IMR-90 (cell line): ENCODE measurements around the gene TSPEAR. TPM values are rescaled to one million over a fixed set of nuclear protein-coding genes. Genes with fewer than 3 reads are reported as not detected.

Source experiments
- ATAC-seq: fragments of 200-7000 bp; cut with Tn5 transposase; 2 replicates; pipeline ENCODE4 v1.9.1; 2020; ENCODE audit warnings: low read depth, mild to moderate bottlenecking, moderate library complexity
- BruUV-seq: library from RNA; stranded (reverse); fragments of 400-500 nt; replicated peaks from 2 replicates; lab custom pipeline; 2021; lab: Mats Ljungman, UMichigan
- CTCF ChIA-PET: fragments of 300-600 bp; formaldehyde crosslinking; extraction: SDS; loops from one replicate; lab custom pipeline; 2021; ENCODE audit warnings: antibody characterized with exemption; lab: Yijun Ruan, JAX
- POLR2A ChIA-PET: fragments of 300-600 bp; sonication (Branson Sonifier 250); formaldehyde crosslinking; loops from one replicate; lab custom pipeline; 2022; ENCODE audit warnings: antibody characterized with exemption; ENCODE audit not compliant: unreplicated experiment; lab: Charles Lee
- DNase-seq: peaks from one replicate; pipeline ENCODE4 v3.0.0; 2013
- H2AFZ ChIP-seq: replicated peaks from 2 replicates; pipeline ENCODE3; 2013; ENCODE audit warnings: low read length, mild to moderate bottlenecking; ENCODE audit not compliant: poor library complexity
- H2AK5ac ChIP-seq: 2 replicates; pipeline ENCODE4 v1.6.1; 2013; ENCODE audit warnings: low read depth, low read length, inconsistent platforms
- H2AK9ac ChIP-seq: replicated peaks from 2 replicates; pipeline ENCODE3; 2013; ENCODE audit warnings: mild to moderate bottlenecking, low read depth, low read length, moderate library complexity; ENCODE audit not compliant: poor library complexity
- H2BK120ac ChIP-seq: 2 replicates; pipeline ENCODE4 v1.6.1; 2013; ENCODE audit warnings: low read depth, low read length, inconsistent platforms
- H2BK15ac ChIP-seq: 3 replicates; pipeline ENCODE4 v1.6.1; 2013; ENCODE audit warnings: low read depth, low read length, inconsistent platforms
- H2BK20ac ChIP-seq: 2 replicates; pipeline ENCODE4 v1.6.1; 2013; ENCODE audit warnings: low read depth, mild to moderate bottlenecking, inconsistent platforms, low read length, moderate library complexity
- H2BK5ac ChIP-seq: 2 replicates; pipeline ENCODE4 v1.6.1; 2013; ENCODE audit warnings: mild to moderate bottlenecking, low read depth, low read length, inconsistent platforms; ENCODE audit not compliant: poor library complexity, severe bottlenecking
- H3K14ac ChIP-seq: replicated peaks from 2 replicates; pipeline ENCODE4 v1.6.1; 2013; ENCODE audit warnings: low read depth, low read length, inconsistent platforms
- H3K18ac ChIP-seq: 2 replicates; pipeline ENCODE4 v1.6.1; 2013; ENCODE audit warnings: low read depth, low read length, control low read depth
- H3K23ac ChIP-seq: 2 replicates; pipeline ENCODE4 v1.6.1; 2013; ENCODE audit warnings: low read depth, low read length, inconsistent platforms
- H3K27ac ChIP-seq: 2 replicates; pipeline ENCODE4 v1.5.1; 2013; ENCODE audit warnings: mild to moderate bottlenecking, control low read depth, low read length; ENCODE audit not compliant: insufficient read depth
- H3K27me3 ChIP-seq: 2 replicates; pipeline ENCODE4 v1.6.1; 2013; ENCODE audit warnings: low read length; ENCODE audit not compliant: control insufficient read depth, insufficient read depth
- H3K36me3 ChIP-seq: 2 replicates; pipeline ENCODE4 v1.6.1; 2013; ENCODE audit warnings: low read length, mixed read lengths; ENCODE audit not compliant: control insufficient read depth, insufficient read depth
- H3K4ac ChIP-seq: 2 replicates; pipeline ENCODE4 v1.6.1; 2013; ENCODE audit warnings: low read depth, low read length, inconsistent platforms
- H3K4me1 ChIP-seq: 2 replicates; pipeline ENCODE4 v1.6.1; 2013; ENCODE audit warnings: low read length, mixed read lengths; ENCODE audit not compliant: control insufficient read depth, insufficient read depth
- H3K4me2 ChIP-seq: 2 replicates; pipeline ENCODE4 v1.6.1; 2013; ENCODE audit warnings: low read depth, mild to moderate bottlenecking, control low read depth, low read length, moderate library complexity
- H3K4me3 ChIP-seq: 2 replicates; pipeline ENCODE4 v1.5.1; 2013; ENCODE audit warnings: low read depth, mild to moderate bottlenecking, control low read depth, low read length, moderate library complexity; ENCODE audit not compliant: insufficient read depth
- H3K56ac ChIP-seq: 2 replicates; pipeline ENCODE4 v1.6.1; 2013; ENCODE audit warnings: low read length, inconsistent platforms; ENCODE audit not compliant: insufficient read depth; ENCODE audit errors: extremely low read depth
- H3K79me1 ChIP-seq, 2 experiments: 2 replicates each; pipeline ENCODE4 v1.6.1; 2013; ENCODE audit warnings: low read length in 2 of 2, inconsistent platforms in 1 of 2, low read depth in 1 of 2
- H3K9ac ChIP-seq: 2 replicates; pipeline ENCODE4 v1.6.1; 2013; ENCODE audit warnings: low read depth, low read length, control low read depth
- H3K9me1 ChIP-seq: 2 replicates; pipeline ENCODE4 v1.6.1; 2013; ENCODE audit warnings: low read length, inconsistent platforms; ENCODE audit not compliant: insufficient read depth
- H3K9me3 ChIP-seq: 2 replicates; pipeline ENCODE4 v1.6.1; 2013; ENCODE audit warnings: low read length; ENCODE audit not compliant: control insufficient read depth, insufficient read depth
- H4K20me1 ChIP-seq: 2 replicates; pipeline ENCODE4 v1.6.1; 2013; ENCODE audit warnings: low read length, inconsistent platforms; ENCODE audit not compliant: insufficient read depth
- H4K5ac ChIP-seq: 2 replicates; pipeline ENCODE4 v1.6.1; 2013; ENCODE audit warnings: mild to moderate bottlenecking, low read depth, low read length, control low read depth
- H4K8ac ChIP-seq, 2 experiments: 2 replicates each; pipeline ENCODE4 v1.6.1; 2013; ENCODE audit warnings: low read depth in 2 of 2, low read length in 2 of 2, control low read depth in 1 of 2, inconsistent platforms in 1 of 2
- H4K91ac ChIP-seq: 2 replicates; pipeline ENCODE4 v1.6.1; 2013; ENCODE audit warnings: low read depth, low read length, inconsistent platforms; ENCODE audit not compliant: insufficient read depth
- BHLHE40 ChIP-seq: fragments of 150-350 bp; IDR thresholded peaks from 2 replicates; pipeline ENCODE4 v1.6.1; 2016; ENCODE audit warnings: mild to moderate bottlenecking, low read depth, low read length
- CHD1 ChIP-seq: IDR thresholded peaks from 2 replicates; pipeline ENCODE4 v1.6.1; 2012; ENCODE audit warnings: low read depth, low read length, improper control_type of control experiment
- CTCF ChIP-seq: conservative IDR thresholded peaks from 2 replicates; pipeline ENCODE4 v1.5.1; 2012; ENCODE audit warnings: mild to moderate bottlenecking, low read depth, low read length, improper control_type of control experiment
- ELK1 ChIP-seq: fragments of 150-350 bp; IDR thresholded peaks from 2 replicates; pipeline ENCODE4 v1.6.1; 2016; ENCODE audit warnings: low read depth, mild to moderate bottlenecking, low read length, moderate library complexity, borderline replicate concordance
- FOS ChIP-seq: fragments of 150-350 bp; IDR thresholded peaks from 2 replicates; pipeline ENCODE4 v1.6.1; 2016; ENCODE audit warnings: low read depth, low read length
- MAFK ChIP-seq: IDR thresholded peaks from 2 replicates; pipeline ENCODE4 v1.6.1; 2012; ENCODE audit warnings: low read depth, low read length, improper control_type of control experiment
- MAZ ChIP-seq: IDR thresholded peaks from 2 replicates; pipeline ENCODE4 v1.6.1; 2012; ENCODE audit warnings: low read depth, mild to moderate bottlenecking, low read length, improper control_type of control experiment, moderate library complexity, borderline replicate concordance
- MXI1 ChIP-seq: IDR thresholded peaks from 2 replicates; pipeline ENCODE4 v1.6.1; 2012; ENCODE audit warnings: low read depth, mild to moderate bottlenecking, low read length, moderate library complexity, borderline replicate concordance
- NFE2L2 ChIP-seq: fragments of 150-350 bp; IDR thresholded peaks from 2 replicates; pipeline ENCODE4 v1.6.1; 2016; ENCODE audit warnings: low read depth, mild to moderate bottlenecking, low read length
- POLR2A ChIP-seq: IDR thresholded peaks from 2 replicates; pipeline ENCODE4 v1.6.1; 2012; ENCODE audit warnings: mild to moderate bottlenecking, low read depth, low read length
- RAD21 ChIP-seq: IDR thresholded peaks from 2 replicates; pipeline ENCODE4 v1.6.1; 2012; ENCODE audit warnings: low read length, improper control_type of control experiment
- RCOR1 ChIP-seq: IDR thresholded peaks from 2 replicates; pipeline ENCODE4 v1.6.1; 2012; ENCODE audit warnings: mild to moderate bottlenecking, low read length, improper control_type of control experiment; ENCODE audit not compliant: insufficient replicate concordance
- RFX5 ChIP-seq: IDR thresholded peaks from 2 replicates; pipeline ENCODE4 v1.8.0; 2012; ENCODE audit warnings: low read depth, mild to moderate bottlenecking, low read length, moderate library complexity
- SMC3 ChIP-seq: fragments of 150-350 bp; IDR thresholded peaks from 2 replicates; pipeline ENCODE4 v1.6.1; 2016; ENCODE audit warnings: low read depth, mild to moderate bottlenecking, antibody characterized with exemption, low read length, moderate library complexity
- USF2 ChIP-seq: fragments of 150-350 bp; IDR thresholded peaks from 2 replicates; pipeline ENCODE4 v1.6.1; 2017; ENCODE audit warnings: mild to moderate bottlenecking, antibody characterized with exemption, low read length, low read depth
- WGBS, 2 experiments: methylation state at CpG; one replicate each; pipeline versions ENCODE4 v1.1.5 to v1.1.7; 2013; ENCODE audit warnings: missing lambda C conversion rate in 2 of 2; ENCODE audit not compliant: insufficient read length in 1 of 2; ENCODE audit errors: extremely low coverage in 2 of 2; 5-methylcytosine and 5-hydroxymethylcytosine counted together
- dilution Hi-C: fragments of 300-500 bp; cut with HindIII; formaldehyde crosslinking; loops from one replicate; pipeline ENCODE4 v1.14.3; 2018; ENCODE audit warnings: low sequenced_read_pairs; ENCODE audit not compliant: unreplicated experiment
- in situ Hi-C: fragments of 300-500 bp; cut with MboI; formaldehyde crosslinking; loops from 3 replicates; pipeline ENCODE4 v1.14.3; 2019; ENCODE audit warnings: low sequenced_read_pairs, inconsistent platforms, mixed read lengths
- intact Hi-C: fragments of 100-400 bp; cut with micrococcal nuclease; formaldehyde crosslinking; loops from 2 replicates; pipeline ENCODE4 v1.10.0; 2022
- polyA plus RNA-seq, 3 experiments: library from polyadenylated mRNA; depleted of rRNA; stranded (reverse); fragments of >200 nt; gene quantifications; 2 replicates each; pipeline ENCODE4 v1.2.3, GENCODE V29; 2012; ENCODE audit warnings: low replicate concordance in 1 of 3
- total RNA-seq: library from RNA; depleted of rRNA; stranded (reverse); fragments of >200 nt; gene quantifications from 2 replicates; pipeline ENCODE4 v1.2.3, GENCODE V29; 2012

Gene TSPEAR
- total and polyA plus RNA-seq, 2 of the 4 experiments (the other 2 are of a cell fraction), result not detected

GRCh38 chr21:44498280-44499210 lies 212.8 kb downstream of the TSPEAR start:
- WGBS, 2 experiments, result 55% methylated on average over 12 of the region's 27 CpGs; no CpG with 5 or more reads in 1 of the 2 experiments
- TF ChIP-seq NFE2L2 (no peak), BHLHE40 (no peak), CHD1 (no peak), ELK1 (no peak), USF2 (no peak), FOS (no peak), CTCF (no peak), RFX5 (no peak), POLR2A (no peak), MAFK (no peak), MAZ (no peak), RAD21 (no peak), MXI1 (no peak), RCOR1 (no peak), SMC3 (no peak)

More at GRCh38 chr21:44498280-44499210, 212.8 kb downstream of the TSPEAR start:
- no peak overlapping the region for H3K56ac ChIP-seq
- no peak overlapping the region for H3K9ac ChIP-seq
- no peak overlapping the region for H3K23ac ChIP-seq
- DNase-seq (no peak), ATAC-seq (no peak)
- H4K8ac ChIP-seq, result no peak overlapping the region
- ChIA-PET CTCF (no interaction called here), POLR2A (no interaction called here)
- no peak overlapping the region for H2BK20ac ChIP-seq
- no peak overlapping the region for H4K91ac ChIP-seq
- dilution Hi-C loops, result no loop called here
- no peaks in the 10 kb centered on the region for H3K4me1 ChIP-seq
- BruUV-seq, result no TSS peak
- in situ Hi-C loops, result no loop called here
- no peaks in the 10 kb centered on the region for H3K79me1 ChIP-seq
- H2AK9ac ChIP-seq, result no peak overlapping the region
- H3K4ac ChIP-seq, result no peak overlapping the region
- no peak overlapping the region for H2AK5ac ChIP-seq
- H4K20me1 ChIP-seq, result no peaks in the 10 kb centered on the region
- no peak overlapping the region for H2BK120ac ChIP-seq
- H3K14ac ChIP-seq, result no peak overlapping the region
- H3K36me3 ChIP-seq, result no peaks in the 10 kb centered on the region
- H2BK5ac ChIP-seq, result no peak overlapping the region
- peaks cover 26% of the 10 kb centered on the region for H3K27me3 ChIP-seq
- H3K9me1 ChIP-seq, result no peaks in the 10 kb centered on the region
- H3K4me2 ChIP-seq, result no peak overlapping the region
- no peak overlapping the region for H4K5ac ChIP-seq
- H3K27ac ChIP-seq, result no peak overlapping the region
- intact Hi-C loops, result no loop called here
- no peak overlapping the region for H3K4me3 ChIP-seq
- H2AFZ ChIP-seq, result no peak overlapping the region
- no peak overlapping the region for H2BK15ac ChIP-seq
- H3K18ac ChIP-seq, result no peak overlapping the region
- H3K9me3 ChIP-seq, result peaks cover 9% of the 10 kb centered on the region
